ENCODE data around the gene GRM8.

The GRM8 gene

DNA sequence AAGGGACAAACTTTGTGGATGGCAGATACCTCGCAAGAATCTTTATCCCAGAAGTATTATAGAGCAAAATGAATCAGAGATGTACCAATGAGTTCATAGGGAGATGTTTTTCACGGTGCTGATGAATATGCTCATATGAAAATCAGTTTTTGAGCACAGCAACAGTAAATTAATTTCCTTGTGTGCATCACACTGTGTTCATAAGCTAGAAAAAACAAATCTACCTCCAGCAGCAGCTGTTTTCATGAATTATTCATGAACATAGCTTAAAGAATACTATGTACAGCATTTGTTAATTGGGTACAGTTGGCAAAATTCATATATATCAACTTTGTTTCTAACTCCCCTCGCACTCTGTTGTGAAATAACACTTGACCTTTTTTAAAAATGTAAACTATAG is 809.8 kb downstream of the GRM8 start:
- TF ChIP-seq, protein P1, sequence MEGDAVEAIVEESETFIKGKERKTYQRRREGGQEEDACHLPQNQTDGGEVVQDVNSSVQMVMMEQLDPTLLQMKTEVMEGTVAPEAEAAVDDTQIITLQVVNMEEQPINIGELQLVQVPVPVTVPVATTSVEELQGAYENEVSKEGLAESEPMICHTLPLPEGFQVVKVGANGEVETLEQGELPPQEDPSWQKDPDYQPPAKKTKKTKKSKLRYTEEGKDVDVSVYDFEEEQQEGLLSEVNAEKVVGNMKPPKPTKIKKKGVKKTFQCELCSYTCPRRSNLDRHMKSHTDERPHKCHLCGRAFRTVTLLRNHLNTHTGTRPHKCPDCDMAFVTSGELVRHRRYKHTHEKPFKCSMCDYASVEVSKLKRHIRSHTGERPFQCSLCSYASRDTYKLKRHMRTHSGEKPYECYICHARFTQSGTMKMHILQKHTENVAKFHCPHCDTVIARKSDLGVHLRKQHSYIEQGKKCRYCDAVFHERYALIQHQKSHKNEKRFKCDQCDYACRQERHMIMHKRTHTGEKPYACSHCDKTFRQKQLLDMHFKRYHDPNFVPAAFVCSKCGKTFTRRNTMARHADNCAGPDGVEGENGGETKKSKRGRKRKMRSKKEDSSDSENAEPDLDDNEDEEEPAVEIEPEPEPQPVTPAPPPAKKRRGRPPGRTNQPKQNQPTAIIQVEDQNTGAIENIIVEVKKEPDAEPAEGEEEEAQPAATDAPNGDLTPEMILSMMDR (IDR thresholded peaks at IDR 0.05; ENCODE audit: insufficient read depth, low read depth, low read length, missing control alignments) = no peak

DNA sequence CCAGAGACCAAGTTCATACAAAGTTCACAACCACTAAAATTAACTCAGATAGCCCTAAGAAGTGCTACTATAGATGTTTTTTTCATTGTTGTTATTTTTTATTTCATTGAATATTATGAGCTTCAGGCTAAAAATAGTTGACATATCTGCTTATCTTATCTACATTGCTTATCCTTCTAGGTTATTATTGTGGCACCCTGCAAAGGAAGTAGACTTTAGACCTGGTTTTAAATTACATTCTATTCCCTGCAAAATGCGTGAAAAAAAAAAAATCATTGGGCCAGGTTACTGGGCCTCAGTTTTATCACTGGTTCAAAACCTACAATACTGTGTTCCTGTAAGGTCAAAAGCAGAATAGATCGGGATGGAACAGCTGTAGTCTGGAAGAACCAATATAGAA is 811.0 kb downstream of the GRM8 start:
- no peak for DNase-seq (ENCODE audit: low read depth)
- TF ChIP-seq, protein P1 (IDR thresholded peaks at IDR 0.05; ENCODE audit: insufficient read depth, low read depth, low read length, missing control alignments) = no peak

More for the DNA sequence above, 809.8 kb downstream of the GRM8 start:
- no peak for DNase-seq (ENCODE audit: low read depth)
- H3K4me3 ChIP-seq (ENCODE audit: low read length) = no peak overlapping the region

DNA sequence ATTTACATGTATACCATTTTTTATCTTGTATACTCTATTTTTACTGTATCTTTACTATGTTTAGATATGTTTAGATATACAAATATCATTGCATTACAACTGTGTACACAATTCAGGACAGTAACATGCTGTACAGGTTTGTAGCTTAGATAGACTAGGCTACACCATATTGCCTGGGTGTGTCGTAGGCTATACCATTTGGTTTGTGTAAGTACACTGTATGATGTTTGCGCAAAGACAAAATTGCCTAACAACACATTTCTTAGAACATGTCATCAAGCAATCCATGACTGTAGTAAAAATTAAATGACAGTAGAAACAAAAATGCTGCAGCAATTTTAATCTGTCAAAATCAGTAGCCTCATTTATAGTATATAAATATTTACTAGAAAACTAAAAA is 812.2 kb downstream of the GRM8 start:
- peak; percentile 18 for DNase-seq (ENCODE audit: low read depth)
- H3K4me3 ChIP-seq (ENCODE audit: low read length) = no peak overlapping the region
- TF ChIP-seq, protein P1 (IDR thresholded peaks at IDR 0.05; ENCODE audit: insufficient read depth, low read depth, low read length, missing control alignments) = no peak

More for the DNA sequence above, 811.0 kb downstream of the GRM8 start:
- no peak overlapping the region for H3K4me3 ChIP-seq (ENCODE audit: low read length)

DNA sequence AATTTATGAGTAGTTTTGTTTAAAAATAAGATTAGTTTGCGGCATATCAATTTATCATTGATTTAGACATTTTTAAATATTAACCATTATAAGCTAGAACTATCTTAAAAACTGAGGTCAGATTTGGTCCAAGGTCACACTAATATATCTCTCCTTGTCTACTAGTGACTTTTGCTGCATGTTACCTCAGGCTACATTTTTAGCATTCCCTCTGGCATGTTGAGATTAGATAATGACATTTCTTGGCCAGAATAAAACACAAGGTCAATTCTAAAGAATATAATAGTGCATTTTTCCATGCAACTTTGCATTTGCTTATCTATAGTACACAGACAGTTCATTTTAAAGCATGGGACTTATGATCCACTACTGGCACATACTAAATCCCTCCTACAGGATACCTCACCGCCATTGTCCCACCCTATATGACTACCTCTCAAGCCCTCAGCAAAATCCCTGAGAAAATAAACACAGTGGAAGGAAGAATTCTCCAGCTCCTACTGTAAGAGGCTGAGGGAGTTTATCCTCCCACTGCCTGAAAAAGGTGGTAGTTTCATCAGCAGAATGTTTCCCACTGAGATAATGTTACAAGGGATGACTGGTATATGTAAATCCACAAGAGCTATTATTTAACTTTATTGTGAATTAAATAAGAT is 816.4 kb downstream of the GRM8 start:
- TF ChIP-seq, protein P1 (IDR thresholded peaks at IDR 0.05; ENCODE audit: insufficient read depth, low read depth, low read length, missing control alignments) = no peak
- DNase-seq (ENCODE audit: low read depth) = no peak
- no peak overlapping the region for H3K4me3 ChIP-seq (ENCODE audit: low read length)

DNA sequence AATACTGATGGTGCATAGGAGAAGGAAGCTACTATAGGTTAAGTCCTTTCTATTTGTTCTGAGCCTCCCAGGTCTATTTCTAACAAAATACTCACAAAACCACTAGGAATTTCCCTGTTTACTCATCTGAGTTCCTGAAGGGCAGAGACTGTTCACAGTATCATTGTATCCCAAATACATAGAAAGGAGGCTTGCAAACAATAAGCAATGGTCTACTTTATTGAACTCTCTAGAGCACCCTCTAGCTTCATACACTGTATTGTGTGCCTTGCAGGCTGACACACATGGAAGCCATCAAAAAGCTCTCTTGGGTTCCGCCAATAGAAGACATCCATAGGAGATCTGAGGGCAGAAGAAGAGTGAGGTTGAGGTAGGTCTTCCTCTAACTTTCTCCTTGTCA is 826.1 kb downstream of the GRM8 start:
- TF ChIP-seq, protein P1 (IDR thresholded peaks at IDR 0.05; ENCODE audit: insufficient read depth, low read depth, low read length, missing control alignments) = no peak
- no peak overlapping the region for H3K4me3 ChIP-seq (ENCODE audit: low read length)
- no peak for DNase-seq (ENCODE audit: low read depth)

DNA sequence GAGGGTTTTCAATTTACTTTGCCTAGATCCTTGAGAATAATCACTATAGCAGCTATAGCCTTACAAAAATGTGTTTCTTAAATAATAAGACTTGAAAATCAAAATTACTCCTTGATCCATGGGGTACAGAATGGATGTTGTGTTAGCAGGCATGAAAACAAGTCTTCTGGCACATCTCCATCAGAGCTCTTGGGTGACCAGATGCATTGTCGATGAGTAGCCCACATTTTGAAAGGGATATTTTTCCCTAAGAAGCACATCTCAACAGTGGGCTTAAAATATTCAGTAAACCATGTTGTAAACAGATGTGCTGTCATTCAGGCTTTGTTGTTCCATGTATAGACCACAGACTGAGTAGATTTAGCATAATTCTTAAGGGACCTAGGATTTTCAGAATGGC is 827.8 kb downstream of the GRM8 start:
- H3K4me3 ChIP-seq (ENCODE audit: low read length) = no peak overlapping the region
- TF ChIP-seq, protein P1 (IDR thresholded peaks at IDR 0.05; ENCODE audit: insufficient read depth, low read depth, low read length, missing control alignments) = no peak
- no peak for DNase-seq (ENCODE audit: low read depth)

DNA sequence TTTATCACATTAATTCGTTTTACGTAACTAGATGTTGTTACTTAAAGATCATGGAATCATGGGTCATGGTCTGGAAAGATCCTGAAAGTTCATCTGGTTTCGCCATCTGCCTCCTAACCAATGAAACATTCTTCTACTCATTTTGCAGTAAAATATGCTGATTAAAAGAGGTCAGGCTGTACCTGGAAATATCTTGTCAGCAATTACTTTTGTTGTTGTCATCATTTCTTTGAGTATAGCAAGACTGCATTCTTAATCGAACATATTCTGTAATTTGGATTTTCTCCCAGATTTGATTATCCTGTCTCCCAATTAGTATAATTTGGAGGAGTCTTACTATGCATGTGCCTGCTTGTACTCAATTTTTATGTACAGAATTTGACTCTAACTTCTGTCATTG is 833.7 kb downstream of the GRM8 start:
- TF ChIP-seq, protein P1 (IDR thresholded peaks at IDR 0.05; ENCODE audit: insufficient read depth, low read depth, low read length, missing control alignments) = no peak

More for the DNA sequence above, 833.7 kb downstream of the GRM8 start:
- DNase-seq (ENCODE audit: low read depth) = no peak
- H3K4me3 ChIP-seq (ENCODE audit: low read length) = no peak overlapping the region

Measured in epithelial cell of esophagus (primary cell).